ENCODE results near the gene CENPO.
A peak's percentile ranks its signal among the peaks of the same experiment; 100 is the strongest.
"Not testable (repeated sequence)": the region's sequence is repeated elsewhere in the genome, so short reads cannot be mapped to it uniquely, and the experiment has no call there.

CENPO gene

GRCh38 chr2:24824966-24825882, 32.0 kb downstream of the CENPO start:
- DNase-seq = no peak

- no peak for DNase-seq
These were observed 32.9 kb downstream of the CENPO start for GRCh38 chr2:24825883-24826772.

- no peak for DNase-seq
These were observed 33.5 kb downstream of the CENPO start for GRCh38 chr2:24826773-24827145.

GRCh38 chr2:24827321-24828237, 34.4 kb downstream of the CENPO start:
- DNase-seq = peak; percentile 67

GRCh38 chr2:24828238-24828996, 35.2 kb downstream of the CENPO start:
- DNase-seq = no peak

GRCh38 chr2:24830351-24830750, 37.1 kb downstream of the CENPO start:
- DNase-seq = no peak

- DNase-seq = no peak
These were observed 37.6 kb downstream of the CENPO start for GRCh38 chr2:24830786-24831185.

GRCh38 chr2:24831221-24832072, 38.2 kb downstream of the CENPO start:
- no peak for DNase-seq

GRCh38 chr2:24832073-24832461, 38.8 kb downstream of the CENPO start:
- no peak for DNase-seq

GRCh38 chr2:24832521-24832920, 39.3 kb downstream of the CENPO start:
- DNase-seq = no peak

GRCh38 chr2:24832931-24833701, 39.9 kb downstream of the CENPO start:
- no peak for DNase-seq

- no peak for DNase-seq
These were observed 40.9 kb downstream of the CENPO start for GRCh38 chr2:24833821-24834732.

- no peak for DNase-seq
These were observed 41.6 kb downstream of the CENPO start for GRCh38 chr2:24834733-24835395.

GRCh38 chr2:24835411-24835810, 42.2 kb downstream of the CENPO start:
- not testable (repeated sequence) for DNase-seq

- no peak for DNase-seq
These were observed 43.0 kb downstream of the CENPO start for GRCh38 chr2:24836206-24836605.

- DNase-seq = no peak
These were observed 43.5 kb downstream of the CENPO start for GRCh38 chr2:24836706-24837105.

GRCh38 chr2:24837996-24838513, 44.8 kb downstream of the CENPO start:
- no peak for DNase-seq

- no peak for DNase-seq
These were observed 45.3 kb downstream of the CENPO start for GRCh38 chr2:24838541-24838940.
